ENCODE results near the gene ANOS1. TPM values are rescaled to one million over a fixed set of nuclear protein-coding genes. Genes with fewer than 3 reads are reported as not detected.
"Not testable (repeated sequence)": the region's sequence is repeated elsewhere in the genome, so short reads cannot be mapped to it uniquely, and the experiment has no call there.

Gene ANOS1
- total RNA-seq, 1 donor from 2014 or later, result 49.7 TPM

- Histone ChIP-seq H3K4me3 (no peak overlapping the region), H3K27ac (no peak overlapping the region), H3K36me3 (no peaks in the 10 kb centered on the region), H3K4me1 (no peaks in the 10 kb centered on the region), H3K9me3 (no peaks in the 10 kb centered on the region), H3K27me3 (no peaks in the 10 kb centered on the region)
- intact Hi-C loops (cut with DNase I), result no loop called here
- no peak for DNase-seq
- TF ChIP-seq CTCF (IDR thresholded peaks at IDR 0.05), result no peak
- no peak for ATAC-seq
These were observed 227.5 kb downstream of the ANOS1 start for GRCh38 chrX:8504451-8504850.

- intact Hi-C loops (cut with DNase I); H3K36me3 ChIP-seq; H3K27ac ChIP-seq; H3K9me3 ChIP-seq; DNase-seq; ATAC-seq; H3K27me3 ChIP-seq; H3K4me1 ChIP-seq; H3K4me3 ChIP-seq: not testable (repeated sequence)
These were observed 229.8 kb downstream of the ANOS1 start for GRCh38 chrX:8502101-8502500.

GRCh38 chrX:8500203-8500602 lies 231.7 kb downstream of the ANOS1 start:
- no peak overlapping the region for H3K27ac ChIP-seq
- H3K27me3 ChIP-seq, result no peaks in the 10 kb centered on the region
- H3K9me3 ChIP-seq, result no peaks in the 10 kb centered on the region
- ATAC-seq (no peak), DNase-seq (no peak)
- no peak overlapping the region for H3K4me3 ChIP-seq
- no peaks in the 10 kb centered on the region for H3K36me3 ChIP-seq
- no peak for TF ChIP-seq CTCF (IDR thresholded peaks at IDR 0.05)
- intact Hi-C loops (cut with DNase I), result no loop called here
- no peaks in the 10 kb centered on the region for H3K4me1 ChIP-seq

GRCh38 chrX:8495036-8495435 lies 236.9 kb downstream of the ANOS1 start:
- H3K36me3 ChIP-seq; H3K9me3 ChIP-seq; ATAC-seq; intact Hi-C loops (cut with DNase I); H3K4me3 ChIP-seq; H3K4me1 ChIP-seq; DNase-seq; H3K27me3 ChIP-seq; H3K27ac ChIP-seq: not testable (repeated sequence)

DNA sequence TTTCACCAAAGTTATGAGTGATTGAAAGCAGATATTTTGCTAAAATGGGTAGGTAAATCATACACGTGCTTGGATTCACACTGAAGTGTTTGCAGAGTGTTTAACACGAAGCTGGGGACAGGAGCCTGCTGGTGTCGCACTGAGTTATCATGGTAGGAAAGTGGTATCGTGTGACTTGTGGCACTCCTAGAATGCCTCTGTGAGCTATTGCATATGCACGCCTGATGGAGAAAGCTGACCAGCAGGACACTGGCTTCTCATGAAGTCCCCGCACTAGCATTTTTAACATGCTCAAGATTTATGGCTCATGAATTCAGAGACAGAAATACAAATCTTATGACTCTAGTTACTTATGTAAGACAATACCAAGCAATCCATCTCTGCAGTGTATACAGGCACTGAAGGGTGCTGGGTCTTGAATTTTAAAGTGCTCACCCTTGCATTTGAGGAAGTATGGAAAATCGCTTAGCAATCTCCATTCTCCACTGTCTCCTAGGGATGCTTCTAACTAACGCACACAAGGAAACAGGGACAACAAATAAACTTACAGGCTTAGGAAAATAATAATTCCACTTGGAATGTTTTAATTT lies 247.5 kb downstream of the ANOS1 start:
- intact Hi-C loops (cut with DNase I), result no loop called here
- no peak for DNase-seq
- no peak for TF ChIP-seq CTCF (IDR thresholded peaks at IDR 0.05)
- Histone ChIP-seq H3K27ac (no peak overlapping the region), H3K4me1 (no peaks in the 10 kb centered on the region), H3K4me3 (no peak overlapping the region), H3K9me3 (no peaks in the 10 kb centered on the region), H3K27me3 (no peaks in the 10 kb centered on the region), H3K36me3 (no peaks in the 10 kb centered on the region)
- ATAC-seq, result no peak

Other genes starting within 250 kb of the ANOS1 start
- not detected for gene FAM9A, start 69.2 kb upstream of the ANOS1 start, total RNA-seq

Measured in upper lobe of right lung (tissue), 1 donor.